Measurements from ENCODE around the gene TMPRSS11A.

The TMPRSS11A gene

GRCh38 chr4:67922697-67923096 lies 40.6 kb downstream of the TMPRSS11A start:
- no peak for DNase-seq (ENCODE audit: low read depth)

GRCh38 chr4:67918428-67918827 lies 44.9 kb downstream of the TMPRSS11A start:
- no peak for DNase-seq (ENCODE audit: low read depth)
- TF ChIP-seq CTCF (conservative IDR thresholded peaks at IDR 0.05; ENCODE audit: low read depth, low read length), result peak; percentile 23
- no peak overlapping the region for H3K4me3 ChIP-seq (ENCODE audit: low read depth, low read length)

More at GRCh38 chr4:67922697-67923096, 40.6 kb downstream of the TMPRSS11A start:
- no peak overlapping the region for H3K4me3 ChIP-seq (ENCODE audit: low read depth, low read length)
- no peak for TF ChIP-seq CTCF (conservative IDR thresholded peaks at IDR 0.05; ENCODE audit: low read depth, low read length)

GRCh38 chr4:67915400-67915966 lies 47.8 kb downstream of the TMPRSS11A start:
- H3K4me3 ChIP-seq (ENCODE audit: low read depth, low read length), result no peak overlapping the region
- TF ChIP-seq CTCF (conservative IDR thresholded peaks at IDR 0.05; ENCODE audit: low read depth, low read length), result no peak
- no peak for DNase-seq (ENCODE audit: low read depth)

- no peak for TF ChIP-seq CTCF (conservative IDR thresholded peaks at IDR 0.05; ENCODE audit: low read depth, low read length)
- H3K4me3 ChIP-seq (ENCODE audit: low read depth, low read length), result no peak overlapping the region
- DNase-seq (ENCODE audit: low read depth), result no peak
Measured at GRCh38 chr4:67912080-67912479, 51.2 kb downstream of the TMPRSS11A start.

- no peak for DNase-seq (ENCODE audit: low read depth)
- H3K4me3 ChIP-seq (ENCODE audit: low read depth, low read length), result no peak overlapping the region
- TF ChIP-seq CTCF (conservative IDR thresholded peaks at IDR 0.05; ENCODE audit: low read depth, low read length), result no peak
Measured at GRCh38 chr4:67911638-67912037, 51.7 kb downstream of the TMPRSS11A start.

GRCh38 chr4:67911141-67911540 lies 52.2 kb downstream of the TMPRSS11A start:
- no peak for TF ChIP-seq CTCF (conservative IDR thresholded peaks at IDR 0.05; ENCODE audit: low read depth, low read length)
- no peak overlapping the region for H3K4me3 ChIP-seq (ENCODE audit: low read depth, low read length)
- no peak for DNase-seq (ENCODE audit: low read depth)

- no peak for TF ChIP-seq CTCF (conservative IDR thresholded peaks at IDR 0.05; ENCODE audit: low read depth, low read length)
- no peak overlapping the region for H3K4me3 ChIP-seq (ENCODE audit: low read depth, low read length)
- DNase-seq (ENCODE audit: low read depth), result no peak
Measured at GRCh38 chr4:67910585-67910905, 52.7 kb downstream of the TMPRSS11A start.
